Mesenchymal stem cell (in vitro differentiated cells and primary cell): ENCODE results near the gene GALK1.

ENCODE experiments used
- DNase-seq: peaks from one replicate; pipeline ENCODE4 v3.0.0-alpha.2; 2013
- H2AFZ ChIP-seq: one replicate; pipeline ENCODE4 v1.6.1; 2013; ENCODE audit warnings: low read depth, mild to moderate bottlenecking, control low read depth, inconsistent platforms, low read length, moderate library complexity
- H2AK5ac ChIP-seq: 2 replicates; pipeline ENCODE4 v1.6.1; 2013; ENCODE audit warnings: low read length, moderate library complexity, mild to moderate bottlenecking, inconsistent platforms; ENCODE audit not compliant: severe bottlenecking
- H2BK120ac ChIP-seq: one replicate; pipeline ENCODE4 v1.6.1; 2013; ENCODE audit warnings: low read depth, mild to moderate bottlenecking, inconsistent platforms, low read length, moderate library complexity
- H2BK12ac ChIP-seq, 2 experiments: one replicate each; pipeline ENCODE4 v1.6.1; 2013; ENCODE audit warnings: inconsistent platforms in 2 of 2, low read length in 2 of 2, mild to moderate bottlenecking in 2 of 2, moderate library complexity in 2 of 2, control low read depth in 1 of 2
- H2BK15ac ChIP-seq: one replicate; pipeline ENCODE4 v1.6.1; 2013; ENCODE audit warnings: mild to moderate bottlenecking, low read depth, inconsistent platforms; ENCODE audit not compliant: poor library complexity, severe bottlenecking
- H2BK5ac ChIP-seq: 2 replicates; pipeline ENCODE4 v1.6.1; 2013; ENCODE audit warnings: low read depth, mild to moderate bottlenecking, low read length, control low read depth, inconsistent platforms; ENCODE audit not compliant: poor library complexity, severe bottlenecking
- H3K14ac ChIP-seq, 2 experiments: one replicate each; pipeline ENCODE4 v1.6.1; 2013; ENCODE audit warnings: inconsistent platforms in 2 of 2, low read length in 2 of 2, control low read depth in 1 of 2, mild to moderate bottlenecking in 1 of 2, moderate library complexity in 1 of 2
- H3K18ac ChIP-seq, 2 experiments: one replicate each; pipeline ENCODE4 v1.6.1; 2013; ENCODE audit warnings: inconsistent platforms in 2 of 2, low read length in 2 of 2, control low read depth in 1 of 2, low read depth in 1 of 2, mild to moderate bottlenecking in 1 of 2
- H3K23ac ChIP-seq, 2 experiments: one replicate each; pipeline ENCODE4 v1.6.1; 2013; ENCODE audit warnings: inconsistent platforms in 2 of 2, low read length in 2 of 2, mild to moderate bottlenecking in 2 of 2, moderate library complexity in 2 of 2, control low read depth in 1 of 2
- H3K27ac ChIP-seq: 2 replicates; pipeline ENCODE4 v1.5.1; 2013; ENCODE audit warnings: mild to moderate bottlenecking, moderate library complexity, low read length, control low read depth, inconsistent platforms; ENCODE audit not compliant: poor library complexity, severe bottlenecking
- H3K27me3 ChIP-seq, 2 experiments: 2 replicates each; pipeline versions ENCODE4 v1.6.1 to v1.7.0; 2013; ENCODE audit warnings: low read length in 2 of 2, mild to moderate bottlenecking in 2 of 2, moderate library complexity in 2 of 2, control low read depth in 1 of 2, inconsistent platforms in 1 of 2; ENCODE audit not compliant: control insufficient read depth in 1 of 2, insufficient read depth in 1 of 2
- H3K36me3 ChIP-seq, 2 experiments: 2 replicates each; pipeline versions ENCODE4 v1.6.1 to v1.7.0; 2013; ENCODE audit warnings: low read length in 2 of 2, control low read depth in 1 of 2, inconsistent platforms in 1 of 2, low read depth in 1 of 2, mild to moderate bottlenecking in 1 of 2; ENCODE audit not compliant: insufficient read depth in 2 of 2, control insufficient read depth in 1 of 2
- H3K4ac ChIP-seq, 2 experiments: one replicate each; pipeline ENCODE4 v1.6.1; 2013; ENCODE audit warnings: inconsistent platforms in 2 of 2, low read length in 2 of 2, mild to moderate bottlenecking in 2 of 2, moderate library complexity in 2 of 2, control low read depth in 1 of 2, low read depth in 1 of 2
- H3K4me1 ChIP-seq: 2 replicates; pipeline ENCODE4 v1.6.1; 2013; ENCODE audit warnings: low read depth, low read length, control low read depth; ENCODE audit not compliant: control insufficient read depth, insufficient read depth
- H3K4me2 ChIP-seq: 2 replicates; pipeline ENCODE4 v1.6.1; 2013; ENCODE audit warnings: low read length, mild to moderate bottlenecking, inconsistent platforms; ENCODE audit not compliant: poor library complexity, severe bottlenecking
- H3K4me3 ChIP-seq, 2 experiments: 2 replicates each; pipeline versions ENCODE4 v1.5.1 to v1.7.0; 2013; ENCODE audit warnings: low read length in 2 of 2, mild to moderate bottlenecking in 2 of 2, control low read depth in 1 of 2, low read depth in 1 of 2; ENCODE audit not compliant: insufficient read depth in 1 of 2
- H3K79me1 ChIP-seq: replicated peaks from 2 replicates; pipeline ENCODE4 v1.6.1; 2013; ENCODE audit warnings: mild to moderate bottlenecking, control low read depth, low read length, inconsistent platforms; ENCODE audit not compliant: poor library complexity, severe bottlenecking
- H3K9ac ChIP-seq: 2 replicates; pipeline ENCODE4 v1.7.0; 2013; ENCODE audit warnings: mild to moderate bottlenecking, low read length, moderate library complexity
- H3K9me3 ChIP-seq: 2 replicates; pipeline ENCODE4 v1.7.0; 2013; ENCODE audit warnings: mild to moderate bottlenecking, low read length; ENCODE audit not compliant: control insufficient read depth
- H4K8ac ChIP-seq: one replicate; pipeline ENCODE4 v1.6.1; 2013; ENCODE audit warnings: inconsistent platforms, mild to moderate bottlenecking, low read length, moderate library complexity
- H4K91ac ChIP-seq: one replicate; pipeline ENCODE4 v1.6.1; 2013; ENCODE audit warnings: mild to moderate bottlenecking, low read length, inconsistent platforms
- WGBS: methylation state at CpG from one replicate; pipeline ENCODE4 v1.1.7; 2013; ENCODE audit warnings: mixed read lengths; 5-methylcytosine and 5-hydroxymethylcytosine counted together

Gene GALK1

DNA sequence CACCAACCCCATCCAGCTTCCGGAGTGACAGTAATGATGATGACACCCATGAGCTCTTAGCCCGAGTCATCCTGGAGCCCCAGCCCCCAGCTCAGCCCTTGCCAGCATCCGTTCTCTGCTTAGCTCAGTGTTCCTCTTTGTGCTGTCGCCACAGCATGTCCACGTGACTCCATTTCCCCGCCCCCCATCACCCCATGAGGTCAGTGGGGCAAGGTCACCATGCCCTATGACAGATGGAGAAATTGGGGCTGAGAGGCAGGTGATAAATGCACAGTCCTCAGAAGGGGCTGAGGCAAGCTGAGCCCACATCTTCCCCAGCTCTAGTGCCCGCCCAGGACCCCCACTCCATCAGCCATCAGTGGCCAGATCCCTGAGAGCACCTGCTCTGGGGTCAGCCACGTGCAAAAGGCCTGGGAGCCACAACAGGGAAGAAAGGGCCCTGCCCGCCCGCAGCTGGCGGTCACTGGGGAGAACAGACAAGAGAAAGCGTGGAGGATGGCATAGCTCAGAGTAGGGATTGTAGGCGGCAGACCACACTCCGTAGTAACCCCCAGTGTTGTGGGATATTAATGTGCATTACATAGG is 26.7 kb downstream of the GALK1 start:
- Histone ChIP-seq H3K9ac (no peak overlapping the region), H3K23ac (no peak overlapping the region), H2BK12ac (no peak overlapping the region), H3K18ac (no peak overlapping the region), H3K4me2 (no peak overlapping the region), H4K91ac (no peak overlapping the region), H2AFZ (no peak overlapping the region), H3K4ac (no peak overlapping the region), H2AK5ac (no peak overlapping the region), H4K8ac (no peak overlapping the region), H3K36me3 (peaks cover 0 to 87% of the 10 kb centered on the region in 2 experiments), H3K4me3 (no peak overlapping the region), H3K9me3 (no peaks in the 10 kb centered on the region), H3K14ac (peak overlapping the region in 1 of 2 experiments; percentile 41), H3K27ac (no peak overlapping the region), H3K4me1 (peaks cover 11% of the 10 kb centered on the region), H3K27me3 (peaks cover 0 to 12% of the 10 kb centered on the region in 2 experiments), H3K79me1 (peaks cover 21% of the 10 kb centered on the region), H2BK120ac (no peak overlapping the region), H2BK5ac (no peak overlapping the region), H2BK15ac (no peak overlapping the region)
- DNase-seq, result no peak
- 68% methylated on average over 13 of the region's 14 CpGs for WGBS

DNA sequence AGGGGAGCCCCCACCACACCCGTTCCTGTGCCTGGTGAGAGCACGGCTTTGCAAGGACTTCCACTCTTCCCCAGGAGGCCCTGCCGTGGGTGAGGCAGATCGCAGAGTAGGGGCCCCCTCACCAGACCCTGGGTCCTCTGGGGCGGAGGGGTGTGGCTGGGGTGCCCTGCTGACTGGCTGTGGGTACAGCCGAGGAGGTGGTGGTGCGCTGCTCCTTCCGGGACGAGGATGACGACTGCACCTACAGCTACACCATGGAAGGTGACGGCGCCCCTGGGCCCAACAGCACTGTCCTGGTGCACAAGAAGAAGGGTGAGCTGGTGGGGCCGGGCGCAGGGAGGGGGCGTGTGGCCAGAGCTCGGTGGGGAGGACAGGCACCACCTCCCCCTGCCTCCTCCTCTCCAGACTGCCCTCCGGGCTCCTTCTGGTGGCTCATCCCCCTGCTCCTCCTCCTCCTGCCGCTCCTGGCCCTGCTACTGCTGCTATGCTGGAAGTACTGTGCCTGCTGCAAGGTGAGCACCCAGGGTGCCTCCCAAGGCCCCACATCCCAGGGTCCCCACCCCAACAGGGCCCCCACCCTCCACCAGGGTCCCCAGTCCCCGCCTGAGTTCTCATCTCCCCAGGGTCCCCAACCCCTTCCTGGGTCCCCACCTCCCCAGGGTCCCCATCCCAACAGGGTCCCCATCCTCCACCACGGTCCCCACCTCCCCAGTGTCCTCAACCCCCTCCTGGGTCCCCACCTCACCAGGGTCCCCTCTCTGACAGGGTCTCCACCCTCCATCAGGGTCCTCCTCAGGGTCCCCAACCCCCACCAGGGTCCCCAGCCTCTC is 27.6 kb downstream of the GALK1 start:
- peaks cover 0 to 84% of the 10 kb centered on the region in 2 experiments for H3K36me3 ChIP-seq
- H3K79me1 ChIP-seq, result peaks cover 21% of the 10 kb centered on the region
- H3K9me3 ChIP-seq, result no peaks in the 10 kb centered on the region
- 79% methylated on average over 20 of the region's 20 CpGs for WGBS
- no peak overlapping the region for H2BK120ac ChIP-seq
- no peak overlapping the region for H3K18ac ChIP-seq
- DNase-seq, result no peak
- no peak overlapping the region for H3K4me2 ChIP-seq
- no peak overlapping the region for H3K14ac ChIP-seq
- H3K27ac ChIP-seq, result no peak overlapping the region
- no peak overlapping the region for H3K4me3 ChIP-seq
- no peak overlapping the region for H2BK12ac ChIP-seq
- H2BK5ac ChIP-seq, result no peak overlapping the region
- H3K23ac ChIP-seq, result no peak overlapping the region
- no peak overlapping the region for H4K91ac ChIP-seq
- H2BK15ac ChIP-seq, result no peak overlapping the region
- no peak overlapping the region for H4K8ac ChIP-seq
- H3K9ac ChIP-seq, result no peak overlapping the region
- peaks cover 11% of the 10 kb centered on the region for H3K4me1 ChIP-seq
- H2AK5ac ChIP-seq, result no peak overlapping the region
- peaks cover 0 to 9% of the 10 kb centered on the region in 2 experiments for H3K27me3 ChIP-seq
- no peak overlapping the region for H3K4ac ChIP-seq
- no peak overlapping the region for H2AFZ ChIP-seq

DNA sequence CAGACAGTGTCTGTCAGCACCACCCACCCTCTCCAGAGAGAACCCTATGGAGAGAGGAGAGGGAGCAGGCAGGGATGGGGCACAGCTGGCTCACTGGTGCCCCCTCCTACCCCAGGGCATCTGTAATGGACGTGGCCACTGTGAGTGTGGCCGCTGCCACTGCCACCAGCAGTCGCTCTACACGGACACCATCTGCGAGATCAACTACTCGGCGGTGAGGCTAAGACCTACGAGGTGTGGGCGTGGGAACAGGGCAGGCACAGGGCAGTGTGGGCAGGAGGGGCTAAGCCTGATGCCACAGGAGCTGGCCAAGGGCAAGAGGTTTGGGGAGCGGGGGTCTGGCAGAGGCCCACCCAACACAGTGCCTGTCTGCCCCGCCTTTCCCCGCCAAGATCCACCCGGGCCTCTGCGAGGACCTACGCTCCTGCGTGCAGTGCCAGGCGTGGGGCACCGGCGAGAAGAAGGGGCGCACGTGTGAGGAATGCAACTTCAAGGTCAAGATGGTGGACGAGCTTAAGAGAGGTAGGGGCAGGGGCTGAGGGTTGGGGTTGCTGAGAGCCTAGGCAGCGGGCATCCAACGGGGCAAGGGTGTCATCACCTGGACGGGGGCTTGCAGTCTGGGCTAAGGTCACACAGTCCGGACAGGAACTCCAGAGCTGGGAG is 28.7 kb downstream of the GALK1 start:
- H2BK5ac ChIP-seq, result no peak overlapping the region
- no peak overlapping the region for H2BK120ac ChIP-seq
- H3K23ac ChIP-seq, result no peak overlapping the region
- no peak overlapping the region for H3K18ac ChIP-seq
- H3K79me1 ChIP-seq, result peaks cover 26% of the 10 kb centered on the region
- no peak overlapping the region for H3K9ac ChIP-seq
- no peak overlapping the region for H3K27ac ChIP-seq
- peaks cover 0 to 9% of the 10 kb centered on the region in 2 experiments for H3K27me3 ChIP-seq
- no peak overlapping the region for H4K8ac ChIP-seq
- 88% methylated on average over 26 of the region's 26 CpGs for WGBS
- no peak overlapping the region for H2BK15ac ChIP-seq
- H3K14ac ChIP-seq, result no peak overlapping the region
- H3K4me1 ChIP-seq, result peaks cover 11% of the 10 kb centered on the region
- H3K9me3 ChIP-seq, result no peaks in the 10 kb centered on the region
- peaks cover 0 to 86% of the 10 kb centered on the region in 2 experiments for H3K36me3 ChIP-seq
- no peak for DNase-seq
- no peak overlapping the region for H3K4me2 ChIP-seq
- H2AFZ ChIP-seq, result no peak overlapping the region
- H3K4ac ChIP-seq, result no peak overlapping the region
- no peak overlapping the region for H3K4me3 ChIP-seq
- no peak overlapping the region for H2AK5ac ChIP-seq
- H2BK12ac ChIP-seq, result no peak overlapping the region
- H4K91ac ChIP-seq, result no peak overlapping the region

DNA sequence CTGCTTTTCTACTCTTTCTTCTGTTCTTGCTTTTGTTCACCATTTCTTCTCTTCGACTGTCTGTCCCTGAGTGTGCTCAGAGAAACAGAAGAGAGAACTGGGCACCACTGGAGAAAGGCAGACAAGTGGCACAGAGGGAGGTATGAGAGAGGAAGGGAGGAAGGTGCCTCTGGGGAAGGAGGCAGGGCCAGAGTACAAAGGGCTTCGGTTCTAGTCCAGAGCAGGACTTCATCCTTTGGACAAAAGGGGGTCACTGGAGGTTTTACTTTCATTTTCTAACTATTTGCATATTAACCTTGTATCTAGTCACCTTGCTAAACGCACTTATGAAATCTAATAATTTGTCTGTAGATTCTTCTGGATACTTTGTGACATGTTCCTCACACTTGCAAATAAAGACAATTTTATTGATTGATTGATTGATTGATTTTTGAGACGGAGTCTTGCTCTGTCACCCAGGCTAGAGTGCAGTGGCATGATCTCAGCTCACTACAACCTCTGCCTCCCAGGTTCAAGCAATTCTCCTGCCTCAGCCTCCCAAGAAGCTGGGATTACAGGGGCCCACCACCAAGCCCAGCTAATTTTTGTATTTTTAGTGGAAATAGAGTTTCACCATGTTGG is 30.2 kb downstream of the GALK1 start:
- no peak for DNase-seq
- Histone ChIP-seq H3K4ac (no peak overlapping the region), H2BK12ac (no peak overlapping the region), H3K9ac (no peak overlapping the region), H2BK120ac (no peak overlapping the region), H3K4me3 (no peak overlapping the region), H2AK5ac (no peak overlapping the region), H2BK15ac (no peak overlapping the region), H3K14ac (no peak overlapping the region), H4K91ac (no peak overlapping the region), H3K36me3 (peaks cover 0 to 86% of the 10 kb centered on the region in 2 experiments), H3K9me3 (no peaks in the 10 kb centered on the region), H3K4me1 (peaks cover 11% of the 10 kb centered on the region), H3K27me3 (peaks cover 0 to 14% of the 10 kb centered on the region in 2 experiments), H3K79me1 (peaks cover 22% of the 10 kb centered on the region), H3K4me2 (no peak overlapping the region), H3K27ac (no peak overlapping the region), H4K8ac (no peak overlapping the region), H3K18ac (no peak overlapping the region), H3K23ac (no peak overlapping the region), H2BK5ac (no peak overlapping the region), H2AFZ (no peak overlapping the region)
- whole genome bisulfite sequencing, result 84% methylated on average over 1 of the region's 4 CpGs
